Measurements from ENCODE around the gene CNPY3.

The CNPY3 gene

GRCh38 chr6:42923666-42924065, 5.6 kb upstream of the CNPY3 start:
- DNase-seq (ENCODE audit: low read depth) = no peak
- TF ChIP-seq CTCF (IDR thresholded peaks at IDR 0.05; ENCODE audit: insufficient read depth, low read depth, low read length, missing control alignments) = no peak
- no peak overlapping the region for H3K4me3 ChIP-seq (ENCODE audit: low read depth, low read length)

DNA sequence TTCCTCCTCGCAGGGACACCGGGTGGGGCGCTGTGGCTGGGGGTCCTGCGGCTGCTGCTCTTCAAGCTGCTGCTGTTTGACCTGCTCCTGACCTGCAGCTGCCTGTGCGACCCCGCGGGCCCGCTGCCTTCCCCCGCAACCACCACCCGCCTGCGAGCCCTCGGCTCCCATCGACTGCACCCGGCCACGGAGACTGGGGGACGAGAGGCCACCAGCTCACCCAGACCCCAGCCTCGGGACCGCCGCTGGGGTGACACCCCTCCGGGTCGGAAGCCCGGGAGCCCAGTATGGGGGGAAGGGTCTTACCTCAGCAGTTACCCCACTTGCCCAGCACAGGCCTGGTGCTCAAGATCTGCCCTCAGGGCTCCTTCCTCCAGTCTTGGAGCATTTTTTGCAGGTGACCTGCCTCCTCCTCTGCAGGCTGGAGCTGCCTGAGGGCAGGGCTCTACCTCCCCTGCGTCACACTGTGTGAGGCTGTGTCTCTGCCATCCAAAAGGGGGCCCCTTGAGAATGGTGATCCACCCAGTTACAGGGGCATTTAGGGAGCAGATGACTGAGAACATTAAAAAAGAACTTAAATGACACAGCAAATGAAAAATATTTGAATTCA, 3.9 kb upstream of the CNPY3 start:
- H3K4me3 ChIP-seq (ENCODE audit: low read depth, low read length) = no peak overlapping the region
- TF ChIP-seq CTCF (IDR thresholded peaks at IDR 0.05; ENCODE audit: insufficient read depth, low read depth, low read length, missing control alignments) = no peak
- DNase-seq (ENCODE audit: low read depth) = no peak

- TF ChIP-seq CTCF (IDR thresholded peaks at IDR 0.05; ENCODE audit: insufficient read depth, low read depth, low read length, missing control alignments) = no peak
- DNase-seq (ENCODE audit: low read depth) = peak; percentile 96
- peak overlapping the region; percentile 85 for H3K4me3 ChIP-seq (ENCODE audit: low read depth, low read length)
Observed at GRCh38 chr6:42929821-42930360, 611 bp downstream of the CNPY3 start.

GRCh38 chr6:42932412-42932811, 3.1 kb downstream of the CNPY3 start:
- TF ChIP-seq CTCF (IDR thresholded peaks at IDR 0.05; ENCODE audit: insufficient read depth, low read depth, low read length, missing control alignments) = no peak
- H3K4me3 ChIP-seq (ENCODE audit: low read depth, low read length) = peak overlapping the region; percentile 85
- DNase-seq (ENCODE audit: low read depth) = no peak

- no peak overlapping the region for H3K4me3 ChIP-seq (ENCODE audit: low read depth, low read length)
- DNase-seq (ENCODE audit: low read depth) = no peak
- TF ChIP-seq CTCF (IDR thresholded peaks at IDR 0.05; ENCODE audit: insufficient read depth, low read depth, low read length, missing control alignments) = no peak
Observed at GRCh38 chr6:42933205-42933604, 3.9 kb downstream of the CNPY3 start.

DNA sequence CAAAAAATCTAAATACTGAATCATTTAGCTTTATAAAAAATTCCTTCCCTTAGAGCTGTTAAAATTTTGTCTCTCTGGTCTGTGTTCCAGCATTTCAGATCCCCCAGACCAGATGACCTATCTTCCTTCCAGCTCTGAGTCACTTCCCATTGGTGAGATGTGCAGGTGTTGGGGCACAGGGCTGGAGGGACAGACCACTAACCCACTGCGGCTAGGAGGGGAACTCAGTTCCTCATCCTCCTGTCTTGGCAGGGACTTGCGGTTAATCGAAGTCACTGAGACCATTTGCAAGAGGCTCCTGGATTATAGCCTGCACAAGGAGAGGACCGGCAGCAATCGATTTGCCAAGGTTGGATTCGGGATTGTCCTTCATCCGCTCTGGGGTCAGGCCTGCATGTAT, 6.0 kb downstream of the CNPY3 start:
- DNase-seq (ENCODE audit: low read depth) = peak; percentile 42
- TF ChIP-seq CTCF (IDR thresholded peaks at IDR 0.05; ENCODE audit: insufficient read depth, low read depth, low read length, missing control alignments) = no peak
- no peak overlapping the region for H3K4me3 ChIP-seq (ENCODE audit: low read depth, low read length)

GRCh38 chr6:42936398-42936797, 7.1 kb downstream of the CNPY3 start:
- DNase-seq (ENCODE audit: low read depth) = no peak
- no peak for TF ChIP-seq CTCF (IDR thresholded peaks at IDR 0.05; ENCODE audit: insufficient read depth, low read depth, low read length, missing control alignments)
- H3K4me3 ChIP-seq (ENCODE audit: low read depth, low read length) = no peak overlapping the region
